HG02870 (cell line): ENCODE data around the gene SEH1L.
"Not testable (repeated sequence)": the region's sequence is repeated elsewhere in the genome, so short reads cannot be mapped to it uniquely, and the experiment has no call there.

Source experiments
- ATAC-seq: cut with Tn5 transposase; IDR thresholded peaks from one replicate; pipeline ENCODE4 v1.9.1; 2021; ENCODE audit warnings: mild to moderate bottlenecking, moderate library complexity; ENCODE audit not compliant: unreplicated experiment

The SEH1L gene

DNA sequence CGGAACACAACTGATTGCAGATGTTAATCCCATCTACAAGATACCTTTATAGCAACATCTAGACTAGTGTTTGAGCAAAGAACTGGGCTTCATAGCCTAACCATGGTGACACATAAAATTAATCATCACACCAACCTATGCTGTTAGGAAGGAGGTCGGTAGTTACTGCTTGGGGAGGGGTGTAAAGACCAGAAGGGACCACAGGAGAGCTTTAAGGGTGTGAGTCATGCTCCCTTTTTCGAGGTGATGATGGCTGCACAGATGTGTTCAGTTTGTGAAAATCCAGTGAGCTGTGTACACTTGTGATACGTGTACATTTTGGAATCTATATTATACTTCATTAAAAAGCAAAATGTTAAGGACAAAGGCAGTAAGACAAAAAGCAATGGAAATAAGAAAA is 4.6 kb upstream of the SEH1L start:
- ATAC-seq, result no peak

DNA sequence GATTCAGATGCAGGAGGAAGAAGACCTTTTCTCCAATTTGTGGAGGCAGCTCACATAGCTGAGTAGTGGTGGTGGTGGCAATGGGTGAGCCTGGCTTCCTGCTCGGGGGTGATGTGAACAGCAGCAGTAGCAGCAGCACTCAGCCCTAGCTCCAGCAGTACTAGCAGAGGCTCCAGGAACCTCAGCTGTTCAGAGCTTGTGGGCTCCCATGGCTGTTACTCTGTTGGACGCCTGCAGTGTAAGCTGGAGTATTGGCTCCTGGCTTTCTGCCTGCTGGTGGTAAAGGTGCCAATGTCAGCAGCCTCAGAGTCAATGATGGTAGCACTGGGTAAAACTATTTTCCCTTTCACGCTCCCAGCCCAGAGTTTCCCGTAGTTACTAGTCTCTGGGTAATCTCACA is 3.1 kb upstream of the SEH1L start:
- ATAC-seq, result no peak

DNA sequence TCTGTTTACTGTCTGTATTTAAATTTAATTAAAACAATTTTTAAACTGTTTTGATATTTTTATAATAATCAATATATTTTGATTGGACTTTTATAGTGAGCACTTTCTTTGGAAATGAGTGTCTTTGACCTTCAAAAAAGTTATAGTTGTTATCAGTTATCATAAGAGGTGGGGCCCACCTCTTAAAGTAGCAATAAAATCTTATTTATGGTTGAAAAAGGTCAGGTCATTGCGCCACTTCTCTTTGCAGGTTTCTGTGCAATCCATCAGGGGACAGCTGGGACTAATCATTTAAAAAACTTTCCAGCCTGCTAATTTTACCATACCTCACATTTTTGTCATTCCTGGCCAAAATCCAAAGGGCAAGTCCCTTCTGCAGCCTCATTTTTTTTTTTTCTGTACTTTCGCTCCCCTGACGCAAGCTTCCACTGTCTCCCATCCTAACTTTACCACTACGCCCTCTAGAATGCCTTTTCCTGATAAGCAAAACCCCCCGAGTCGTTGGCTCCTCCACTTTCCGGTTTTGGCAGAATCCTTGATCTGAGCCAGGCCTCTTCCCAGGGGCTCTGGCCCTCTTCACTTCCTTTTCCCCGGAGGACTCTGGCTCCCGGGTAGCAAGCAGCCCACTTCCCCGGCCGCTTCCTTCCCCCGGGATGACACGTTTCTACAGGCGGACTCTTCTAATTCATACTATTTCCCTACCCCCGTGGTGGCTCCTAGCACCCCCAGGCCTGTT is 1.1 kb upstream of the SEH1L start:
- ATAC-seq, result peak; percentile 2

DNA sequence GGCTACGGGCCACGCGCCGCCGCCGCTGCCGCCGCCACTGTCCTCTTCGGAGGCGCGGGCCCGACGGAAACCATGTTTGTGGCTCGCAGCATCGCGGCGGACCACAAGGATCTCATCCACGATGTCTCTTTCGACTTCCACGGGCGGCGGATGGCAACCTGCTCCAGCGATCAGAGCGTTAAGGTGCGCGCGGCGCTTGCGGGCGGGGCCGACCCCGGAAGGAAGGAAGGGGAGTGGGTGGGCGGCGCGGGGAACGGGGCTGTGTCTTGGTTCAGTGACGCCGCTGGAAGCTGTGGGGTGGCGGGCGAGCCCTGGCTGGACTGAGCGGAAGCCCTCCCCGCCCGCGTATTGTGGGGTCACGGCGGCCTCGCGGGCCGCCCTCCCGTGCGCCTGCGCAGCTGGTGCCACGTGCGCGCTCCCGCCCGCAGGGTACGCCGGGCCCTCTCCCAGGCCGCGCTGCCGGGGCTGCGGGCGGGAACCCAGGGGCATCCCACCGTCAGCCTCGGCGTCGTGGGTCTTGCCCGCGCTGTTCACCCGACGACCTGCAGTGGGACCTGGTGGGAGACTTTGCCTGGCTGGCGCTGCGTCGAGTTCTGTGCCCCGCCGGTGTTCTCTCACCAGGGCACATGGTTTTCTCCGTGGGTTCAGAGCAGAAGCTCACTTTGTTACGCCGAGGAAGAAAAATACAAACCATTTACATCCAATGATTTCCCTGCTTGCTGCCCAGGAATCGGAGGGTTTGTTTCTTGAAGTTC is 416 bp downstream of the SEH1L start:
- peak; percentile 67 for ATAC-seq

DNA sequence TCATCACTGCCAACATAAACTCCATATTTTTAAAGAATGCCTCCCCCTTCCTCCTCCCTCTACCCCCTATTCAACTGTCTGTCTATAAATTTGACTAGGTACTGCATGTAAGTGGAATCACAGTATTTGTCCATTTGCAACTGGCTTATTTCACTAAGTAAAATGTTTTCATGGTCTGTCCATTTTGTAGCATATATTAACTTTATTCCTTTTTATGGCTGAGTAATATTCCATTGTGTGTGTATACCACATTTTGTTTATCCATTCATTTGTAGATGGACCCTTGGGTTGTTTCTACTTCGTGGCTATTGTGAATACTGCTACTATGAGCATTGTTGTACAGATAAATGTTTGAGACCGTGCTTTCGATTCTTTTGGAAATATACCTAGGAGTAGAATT is 10.7 kb downstream of the SEH1L start:
- no peak for ATAC-seq

DNA sequence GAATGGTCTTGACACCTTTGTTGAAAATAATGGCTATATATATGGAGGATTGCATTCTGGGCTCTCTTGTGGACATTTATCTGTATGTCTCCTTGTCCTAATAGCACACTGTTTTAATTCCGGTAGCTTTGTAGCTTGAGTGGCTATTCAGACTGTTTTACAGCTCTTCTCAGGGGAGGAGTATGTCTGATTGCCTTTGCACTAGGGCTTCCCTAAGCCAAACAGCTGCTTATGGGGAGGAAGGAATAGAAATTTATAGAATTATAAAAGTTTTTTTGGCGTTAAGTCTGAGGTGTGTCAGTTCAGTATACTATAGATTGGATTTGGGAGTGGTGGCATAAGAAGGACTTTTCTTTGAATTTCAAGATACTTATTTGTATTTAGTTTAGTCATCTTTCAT is 12.6 kb downstream of the SEH1L start:
- ATAC-seq, result no peak

DNA sequence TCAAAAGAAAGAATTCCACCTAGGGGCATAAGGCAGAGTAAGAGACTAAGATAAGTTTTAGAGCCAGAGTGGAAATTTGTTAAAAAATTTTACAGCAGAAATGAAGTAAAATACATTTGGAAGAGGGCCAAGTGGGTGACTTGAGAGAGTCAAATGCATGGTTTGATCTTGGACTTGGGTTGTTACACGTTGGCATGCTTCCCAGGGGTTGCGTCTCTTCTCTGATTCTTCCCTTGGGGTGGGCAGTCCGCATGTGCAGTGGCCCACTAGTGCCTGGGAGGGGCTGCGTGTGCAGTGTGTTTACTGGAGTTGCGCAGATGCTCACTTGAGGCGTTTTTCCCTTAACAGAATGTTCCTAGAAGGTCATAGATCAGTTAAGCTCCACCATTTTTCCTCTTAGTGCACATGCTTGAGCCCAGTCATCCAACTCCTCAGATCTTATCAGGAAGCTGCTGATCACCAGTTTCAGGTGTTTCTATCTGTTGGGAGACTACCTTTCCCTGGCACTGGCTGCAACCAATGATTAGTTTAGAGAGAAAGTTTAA is 13.1 kb downstream of the SEH1L start:
- no peak for ATAC-seq

DNA sequence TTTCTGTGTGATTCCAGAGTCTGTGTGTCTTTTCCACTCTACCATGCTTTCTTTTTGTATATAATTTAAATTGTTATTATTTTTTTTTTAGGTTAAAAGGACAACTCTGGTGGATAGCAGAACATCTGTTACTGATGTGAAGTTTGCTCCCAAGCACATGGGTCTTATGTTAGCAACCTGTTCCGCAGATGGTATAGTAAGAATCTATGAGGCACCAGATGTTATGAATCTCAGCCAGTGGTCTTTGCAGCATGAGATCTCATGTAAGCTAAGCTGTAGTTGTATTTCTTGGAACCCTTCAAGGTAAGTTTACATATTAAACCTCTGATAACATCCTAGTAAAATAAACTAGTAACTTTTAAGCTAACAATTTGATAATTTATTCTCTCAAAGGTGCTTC is 15.3 kb downstream of the SEH1L start:
- ATAC-seq, result no peak

DNA sequence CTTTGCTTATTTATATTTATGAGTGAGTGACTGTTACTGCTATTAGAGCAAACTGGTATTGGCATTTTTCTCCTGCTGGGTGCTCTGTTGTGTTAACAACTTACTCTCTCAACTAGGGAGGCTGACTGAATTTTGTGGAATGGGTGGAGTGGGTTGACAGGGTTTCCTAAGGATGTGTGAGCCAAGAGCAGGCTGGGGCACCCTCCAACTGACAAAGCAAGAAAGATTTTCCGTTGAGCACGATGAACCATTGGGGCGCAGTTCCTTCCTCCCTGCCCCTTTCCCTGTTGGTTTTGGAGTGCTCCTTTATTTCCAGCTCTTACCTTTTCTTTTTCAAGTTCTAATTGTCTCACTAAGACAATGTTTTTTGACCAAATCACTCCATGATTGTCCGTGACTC is 20.3 kb downstream of the SEH1L start:
- no peak for ATAC-seq

DNA sequence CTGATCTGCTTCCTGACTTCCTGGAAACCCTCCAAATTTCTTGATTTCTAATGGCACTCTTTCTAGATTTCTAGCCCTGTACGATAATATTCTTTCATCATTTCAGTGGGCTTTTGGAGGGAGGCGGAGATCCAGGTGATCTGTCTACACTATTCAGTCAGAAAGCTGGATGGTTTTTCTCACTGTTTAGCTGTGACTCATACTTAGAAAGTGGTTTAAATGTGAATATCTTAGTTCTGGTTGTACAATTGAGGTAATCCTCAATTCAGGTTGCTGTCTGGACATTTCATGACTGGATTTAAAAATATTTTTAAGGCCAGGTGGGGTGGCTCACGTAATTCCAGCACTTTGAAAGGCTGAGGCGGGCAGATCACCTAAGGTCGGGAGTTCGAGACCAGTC is 20.8 kb downstream of the SEH1L start:
- ATAC-seq, result no peak

DNA sequence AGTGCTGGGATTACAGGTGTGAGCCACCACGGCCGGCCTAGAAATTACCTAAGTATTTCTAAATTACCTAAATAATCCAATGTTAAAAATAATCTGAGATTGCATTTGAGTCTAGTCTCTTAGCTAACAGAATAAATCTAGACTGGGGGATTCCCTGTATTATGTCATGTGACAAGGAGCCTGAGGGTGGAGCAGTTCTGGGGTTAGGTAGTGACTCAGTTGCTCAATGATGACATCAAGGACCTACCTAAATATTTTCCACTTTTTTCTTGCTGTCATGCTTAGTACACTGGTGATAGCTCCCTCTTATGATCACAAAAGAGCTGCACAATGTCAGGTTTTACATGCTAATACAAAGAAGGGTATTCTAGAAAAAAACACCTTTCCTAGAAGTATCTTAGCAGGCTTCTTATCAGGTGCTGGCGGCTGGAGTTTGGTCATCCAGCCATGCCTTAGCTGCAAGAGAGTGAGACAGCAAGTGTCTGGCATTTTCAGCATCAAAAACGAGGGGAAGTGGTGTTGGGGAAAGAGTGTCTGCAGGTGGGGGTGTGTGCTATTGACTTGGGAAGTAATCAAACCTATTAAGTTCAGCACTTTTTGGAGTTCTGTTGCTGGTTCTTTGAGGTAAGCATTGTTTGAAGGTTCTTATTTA is 25.9 kb downstream of the SEH1L start:
- no peak for ATAC-seq

DNA sequence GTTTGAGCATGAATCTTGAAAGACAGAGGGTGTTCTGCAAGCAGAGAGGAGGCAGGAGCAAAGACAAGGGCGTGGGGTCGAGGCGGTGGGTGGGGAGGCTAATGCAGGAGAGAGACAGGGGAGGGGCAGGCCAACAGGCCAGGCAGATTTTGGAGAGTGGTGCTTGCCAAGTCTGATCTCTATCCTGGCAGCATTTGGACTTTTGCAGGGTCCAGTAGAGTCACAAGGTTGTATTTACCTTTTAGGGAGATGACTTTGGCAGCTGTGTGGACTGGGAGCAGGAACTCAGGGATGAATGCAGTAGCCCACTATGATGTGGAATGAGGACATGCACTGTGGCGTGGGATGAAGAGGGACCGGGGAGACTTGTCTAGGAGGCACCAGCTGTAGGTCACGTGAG is 27.7 kb downstream of the SEH1L start:
- no peak for ATAC-seq

DNA sequence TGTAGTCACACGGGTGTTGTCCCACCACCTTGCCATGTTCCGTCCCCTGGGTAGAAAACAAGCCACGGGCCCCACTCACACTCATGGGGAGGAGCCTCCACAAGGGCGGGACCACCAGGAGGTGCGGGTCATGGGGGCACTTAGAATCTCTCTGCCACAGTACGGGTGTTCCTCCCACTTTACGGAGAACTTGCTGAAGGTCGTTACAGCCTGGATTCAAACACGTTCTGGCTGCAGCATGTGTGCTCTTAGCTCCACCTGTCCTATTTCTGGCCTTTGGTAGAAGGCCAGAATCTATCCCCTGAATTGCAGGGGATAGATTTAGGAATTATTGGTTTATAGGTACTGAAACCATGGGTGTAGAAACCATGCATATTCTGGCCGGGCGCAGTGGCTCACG is 28.5 kb downstream of the SEH1L start:
- no peak for ATAC-seq

DNA sequence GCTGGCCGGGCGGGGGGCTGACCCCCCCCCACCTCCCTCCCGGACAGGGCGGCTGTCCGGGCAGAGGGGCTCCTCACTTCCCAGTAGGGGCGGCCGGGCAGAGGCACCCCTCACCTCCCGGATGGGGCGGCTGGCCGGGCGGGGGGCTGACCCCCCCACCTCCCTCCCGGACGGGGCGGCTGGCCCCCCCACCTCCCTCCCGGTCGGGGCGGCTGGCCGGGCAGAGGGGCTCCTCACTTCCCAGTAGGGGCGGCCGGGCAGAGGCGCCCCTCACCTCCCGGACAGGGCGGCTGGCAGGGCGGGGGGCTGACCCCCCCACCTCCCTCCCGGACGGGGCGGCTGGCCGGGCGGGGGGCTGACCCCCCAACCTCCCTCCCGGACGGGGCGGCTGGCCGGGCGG is 32.3 kb downstream of the SEH1L start:
- not testable (repeated sequence) for ATAC-seq

DNA sequence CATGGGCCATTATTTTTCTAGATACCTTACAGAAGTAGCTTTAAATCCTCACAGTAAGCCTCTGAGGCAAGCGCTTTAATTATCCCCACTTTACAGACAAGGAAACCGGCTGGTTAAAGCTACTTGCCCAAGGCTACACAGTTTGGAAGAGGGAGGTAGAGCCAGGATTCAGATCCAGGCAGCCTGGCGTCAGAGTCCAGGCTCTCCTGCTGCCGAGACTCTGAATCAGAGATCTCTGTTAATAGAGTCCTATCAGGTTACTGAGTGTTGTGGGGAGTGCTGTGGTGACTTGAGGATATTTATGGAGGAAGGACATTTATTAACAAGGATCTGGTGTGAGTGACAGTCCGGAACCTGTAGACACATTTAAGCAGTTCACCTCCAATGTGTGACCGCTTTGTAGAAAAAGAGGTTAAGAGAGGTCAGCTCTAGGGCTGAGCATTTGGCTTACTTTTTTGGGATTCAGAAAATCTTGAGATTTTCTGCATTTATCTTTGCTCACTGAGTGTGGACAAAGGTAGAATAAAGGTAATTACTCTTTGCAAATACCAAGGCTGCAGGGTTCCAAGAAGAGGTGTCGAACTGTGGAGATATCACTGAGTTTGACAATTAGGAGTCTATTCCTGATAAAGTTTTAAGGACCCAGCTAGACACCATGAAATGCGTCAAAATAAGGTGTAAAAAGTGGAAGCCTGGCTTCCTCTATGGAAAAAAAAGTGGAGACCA is 41.7 kb downstream of the SEH1L start:
- no peak for ATAC-seq

DNA sequence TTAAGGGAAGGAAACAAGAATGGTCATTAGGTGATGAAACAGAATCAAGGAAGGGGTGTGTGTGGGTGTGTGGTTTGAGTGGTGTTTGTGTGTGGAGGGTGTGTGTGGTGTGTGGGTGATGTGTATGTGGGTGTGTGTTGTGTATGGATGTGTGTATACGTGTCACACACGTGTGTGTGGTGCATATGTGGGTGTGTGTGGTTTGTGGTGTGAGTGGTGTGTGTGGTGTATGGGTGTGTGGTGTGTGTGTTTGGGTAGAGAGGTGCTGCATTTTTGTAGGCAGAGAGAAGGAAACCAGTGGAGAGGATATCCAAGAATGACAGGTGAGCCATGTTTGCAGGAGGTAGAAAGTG is 42.3 kb downstream of the SEH1L start:
- ATAC-seq, result no peak

DNA sequence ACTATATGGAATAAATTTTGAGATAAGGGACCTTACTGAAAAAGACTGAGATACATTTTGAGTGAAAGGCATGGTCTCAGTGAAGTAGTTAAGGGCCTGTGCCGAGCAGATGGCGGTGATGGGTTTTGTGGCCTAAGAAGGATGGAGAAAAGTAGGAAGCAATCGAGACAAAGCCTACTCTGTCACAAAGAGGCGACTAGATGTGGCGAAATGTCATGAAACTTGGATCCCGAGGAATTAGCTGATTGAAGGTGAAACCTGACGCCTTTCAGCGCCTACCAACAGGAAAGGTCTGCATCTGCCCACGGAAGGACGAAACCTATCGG is 42.8 kb downstream of the SEH1L start:
- ATAC-seq, result peak; percentile 3

DNA sequence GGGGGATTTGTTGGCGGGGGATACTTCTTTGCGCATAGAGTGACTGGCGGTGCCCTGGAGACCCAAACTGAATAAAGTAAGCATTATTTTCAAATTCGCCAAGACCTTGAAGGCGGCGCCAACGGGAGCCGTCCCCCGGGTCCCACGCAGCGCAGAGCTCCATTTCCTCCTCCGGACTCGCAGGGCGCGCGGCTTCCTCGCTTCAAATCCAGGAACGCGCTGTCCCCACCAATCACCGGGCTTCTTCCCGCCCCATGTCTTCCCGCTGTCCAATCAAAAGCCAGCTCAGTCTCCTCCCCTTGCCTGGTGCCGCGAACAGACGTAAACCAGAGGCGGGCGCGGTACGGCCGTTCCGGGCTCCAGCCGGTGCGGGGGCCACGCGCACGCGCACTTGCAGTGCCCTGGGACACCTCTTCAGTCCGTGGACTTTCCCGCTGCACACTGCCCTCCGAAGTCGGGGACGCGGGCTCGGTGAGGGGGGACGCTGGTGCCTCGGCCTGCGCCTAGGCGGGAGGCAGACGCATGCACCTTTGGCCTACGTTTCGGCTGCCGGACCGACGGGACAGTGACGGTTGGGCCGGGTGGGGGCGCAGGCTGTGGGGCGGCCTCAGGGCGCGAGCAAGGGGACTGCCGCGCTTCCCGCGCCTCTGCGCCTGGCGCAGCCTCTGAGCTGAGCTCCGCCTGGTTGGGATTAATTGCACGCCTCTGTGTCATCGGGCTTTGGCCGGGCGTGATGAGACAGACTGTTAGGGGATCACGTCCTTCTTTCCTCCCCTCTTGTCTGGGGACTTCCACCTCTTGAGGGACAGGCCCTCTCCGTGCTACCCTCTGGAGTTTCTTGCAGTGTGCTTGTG is 43.4 kb downstream of the SEH1L start, which contains the start of gene CEP192:
Gene CEP192 (plus strand): TSS at position 396 of the 854 bp plus-strand sequence. CDS start 8,063 bp downstream, outside the sequence.
- ATAC-seq, result peak; percentile 79

DNA sequence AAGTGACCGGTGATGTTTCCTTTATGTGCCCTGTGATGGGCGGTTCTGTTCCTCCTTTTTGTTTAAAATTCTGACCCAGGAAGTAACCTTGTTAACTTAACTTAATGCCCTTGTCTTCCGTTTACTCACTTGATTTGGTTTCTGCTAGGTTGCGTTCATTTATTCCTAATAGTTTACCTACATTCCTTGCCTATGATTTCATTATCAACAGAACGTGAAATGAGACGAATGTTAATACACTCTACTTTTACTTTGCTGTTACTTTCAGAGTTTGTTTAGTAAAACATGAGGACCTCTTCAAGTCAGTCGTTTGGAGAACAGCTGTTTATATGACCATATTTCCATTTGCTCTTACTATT is 44.0 kb downstream of the SEH1L start:
- ATAC-seq, result no peak

DNA sequence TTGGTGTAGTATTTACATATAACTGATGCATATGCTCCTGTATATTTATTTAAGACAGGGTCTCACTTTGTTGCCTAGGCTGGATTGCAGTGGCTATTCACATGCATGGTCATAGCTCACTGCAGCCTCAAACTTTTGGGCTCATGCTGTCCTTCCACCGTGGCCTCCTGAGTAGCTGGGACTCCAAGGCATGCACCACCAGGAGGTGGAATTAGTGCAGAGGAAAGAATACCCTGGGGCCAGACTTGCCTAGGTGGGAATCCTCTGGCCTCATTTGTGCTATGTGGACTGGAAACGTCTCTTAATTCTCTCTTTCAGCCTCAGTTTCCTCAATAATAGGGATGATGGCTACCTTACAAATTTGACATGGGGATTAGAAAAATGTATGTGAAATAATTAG is 45.6 kb downstream of the SEH1L start:
- no peak for ATAC-seq
